Measurements from ENCODE around the gene ALPK3. TPM values are rescaled to one million over a fixed set of nuclear protein-coding genes. Genes with fewer than 3 reads are reported as not detected.

ALPK3 gene
- polyA plus RNA-seq, 1 donor, result 92.1 TPM

- no peak for DNase-seq (ENCODE audit: low read depth)
These were observed 29.1 kb downstream of the ALPK3 start for GRCh38 chr15:84846269-84846668.

- DNase-seq (ENCODE audit: low read depth), result no peak
These were observed 30.2 kb downstream of the ALPK3 start for GRCh38 chr15:84847382-84847781.

- no peak for DNase-seq (ENCODE audit: low read depth)
These were observed 35.1 kb downstream of the ALPK3 start for GRCh38 chr15:84852212-84852611.

- no peak for DNase-seq (ENCODE audit: low read depth)
These were observed 38.0 kb downstream of the ALPK3 start for GRCh38 chr15:84855136-84855535.

- DNase-seq (ENCODE audit: low read depth), result no peak
These were observed 38.6 kb downstream of the ALPK3 start for GRCh38 chr15:84855765-84856164.

DNA sequence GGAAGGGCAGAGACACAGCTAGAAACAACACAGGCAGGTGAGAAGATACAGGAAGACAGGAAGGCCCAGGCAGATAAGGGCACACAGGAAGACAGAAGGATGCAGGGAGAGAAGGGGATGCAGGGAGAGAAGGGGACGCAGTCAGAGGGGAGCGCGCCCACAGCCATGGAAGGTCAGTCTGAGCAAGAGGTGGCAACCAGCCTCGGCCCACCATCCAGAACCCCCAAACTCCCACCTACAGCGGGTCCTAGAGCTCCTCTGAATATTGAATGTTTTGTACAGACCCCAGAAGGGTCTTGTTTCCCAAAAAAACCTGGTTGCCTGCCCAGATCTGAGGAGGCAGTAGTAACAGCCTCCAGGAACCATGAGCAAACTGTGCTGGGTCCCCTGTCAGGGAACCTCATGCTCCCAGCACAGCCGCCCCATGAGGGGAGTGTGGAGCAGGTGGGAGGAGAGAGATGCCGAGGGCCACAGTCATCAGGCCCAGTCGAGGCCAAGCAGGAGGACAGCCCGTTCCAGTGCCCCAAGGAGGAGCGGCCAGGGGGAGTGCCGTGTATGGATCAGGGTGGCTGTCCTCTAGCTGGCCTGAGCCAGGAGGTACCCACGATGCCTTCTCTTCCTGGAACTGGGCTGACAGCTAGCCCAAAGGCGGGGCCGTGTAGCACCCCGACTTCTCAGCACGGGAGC, 39.7 kb downstream of the ALPK3 start:
- no peak for DNase-seq (ENCODE audit: low read depth)

GRCh38 chr15:84857418-84858004, 40.4 kb downstream of the ALPK3 start:
- DNase-seq (ENCODE audit: low read depth), result no peak

GRCh38 chr15:84858231-84858630, 41.1 kb downstream of the ALPK3 start:
- DNase-seq (ENCODE audit: low read depth), result no peak

GRCh38 chr15:84859144-84859543, 42.0 kb downstream of the ALPK3 start:
- DNase-seq (ENCODE audit: low read depth), result no peak

GRCh38 chr15:84859651-84860050, 42.5 kb downstream of the ALPK3 start:
- DNase-seq (ENCODE audit: low read depth), result no peak

DNA sequence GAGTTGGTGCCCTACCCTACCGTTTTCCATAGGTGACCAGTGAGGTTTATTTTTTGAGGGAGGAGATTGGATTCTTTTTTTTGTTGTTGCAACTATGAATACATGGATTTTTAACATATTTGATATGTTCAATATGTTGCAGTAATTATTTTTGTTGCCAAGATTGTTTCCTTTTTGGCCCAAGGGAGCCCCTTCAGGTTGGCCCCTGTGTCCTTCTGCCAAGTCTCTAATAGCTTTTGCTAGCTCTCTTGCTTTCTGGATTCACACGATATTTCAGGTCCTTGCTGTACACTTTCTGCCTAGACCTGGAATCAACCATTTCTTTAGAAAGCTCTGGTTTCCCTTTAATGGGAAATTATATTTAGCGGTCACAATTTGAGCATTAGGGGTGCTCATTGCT, 44.6 kb downstream of the ALPK3 start:
- DNase-seq (ENCODE audit: low read depth), result no peak

DNA sequence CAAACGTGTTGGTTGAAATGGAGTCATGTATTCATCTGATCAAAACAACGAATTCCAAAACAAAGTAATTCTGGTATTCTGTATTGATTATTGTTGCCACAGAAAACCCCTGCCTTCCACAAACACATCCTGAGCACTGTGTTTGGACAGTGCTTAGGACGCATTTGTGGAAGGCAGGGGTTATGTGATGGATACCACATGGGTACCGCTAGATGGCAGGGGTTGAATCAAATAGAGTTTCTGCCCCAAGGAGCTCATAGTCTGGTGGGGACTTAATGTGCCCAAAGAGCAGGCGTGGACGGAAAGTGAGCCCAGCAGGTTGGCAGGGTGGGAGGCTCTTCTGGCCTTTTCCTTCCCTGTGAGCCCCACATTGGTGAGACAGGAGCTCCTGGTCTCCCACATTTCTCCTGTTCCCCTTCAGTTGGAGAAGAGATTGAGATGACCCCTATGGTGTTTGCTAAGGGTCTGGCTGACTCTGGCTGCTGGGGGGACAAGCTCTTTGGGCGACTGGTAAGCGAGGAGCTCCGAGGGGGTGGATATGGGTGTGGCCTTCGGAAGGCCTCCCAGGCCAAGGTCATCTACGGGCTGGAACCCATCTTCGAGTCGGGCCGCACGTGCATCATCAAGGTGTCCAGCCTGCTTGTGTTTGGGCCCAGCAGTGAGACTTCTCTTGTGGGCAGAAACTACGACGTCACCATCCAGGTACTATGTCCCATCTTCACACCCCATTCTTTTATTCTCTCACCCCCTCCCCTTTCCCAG, 45.2 kb downstream of the ALPK3 start:
- DNase-seq (ENCODE audit: low read depth), result no peak

- peak; percentile 54 for DNase-seq (ENCODE audit: low read depth)
These were observed 46.6 kb downstream of the ALPK3 start for GRCh38 chr15:84863565-84864443.

DNA sequence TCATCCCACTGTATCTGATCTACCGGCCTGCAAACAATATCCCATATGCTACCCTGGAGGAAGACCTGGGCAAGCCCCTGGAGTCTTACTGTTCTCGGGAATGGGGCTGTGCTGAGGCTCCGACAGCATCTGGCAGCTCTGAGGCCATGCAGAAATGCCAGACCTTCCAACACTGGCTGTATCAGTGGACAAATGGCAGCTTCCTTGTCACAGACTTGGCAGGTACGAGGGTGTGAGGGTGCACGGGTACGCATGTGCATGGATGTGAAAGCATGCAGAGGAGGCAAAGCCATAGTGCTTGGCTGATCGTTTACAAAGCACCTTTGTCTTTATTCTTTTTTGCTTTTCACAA, 47.3 kb downstream of the ALPK3 start:
- DNase-seq (ENCODE audit: low read depth), result no peak

- DNase-seq (ENCODE audit: low read depth), result no peak
These were observed 48.0 kb downstream of the ALPK3 start for GRCh38 chr15:84865074-84865569.

- DNase-seq (ENCODE audit: low read depth), result no peak
These were observed 51.1 kb downstream of the ALPK3 start for GRCh38 chr15:84868037-84868880.

DNA sequence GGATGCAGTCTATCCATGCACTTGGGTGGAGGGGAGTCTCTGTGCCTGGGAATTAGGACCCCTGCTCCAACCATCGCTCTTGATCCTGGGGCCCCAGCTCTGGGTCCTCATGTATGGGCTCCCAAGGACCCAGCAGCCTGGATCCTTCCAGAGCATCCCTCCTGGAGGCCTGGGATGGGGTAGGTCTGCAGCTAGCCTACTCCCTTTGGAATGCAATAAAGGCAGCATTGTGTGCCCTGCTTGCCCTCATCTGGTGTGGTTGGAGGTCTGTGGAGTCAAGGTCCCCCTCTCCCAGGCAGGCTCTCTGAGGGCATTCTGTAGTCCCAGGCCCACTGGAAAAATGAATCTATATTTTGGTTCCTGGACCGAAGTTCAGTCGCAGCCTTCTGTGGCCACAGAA, 52.4 kb downstream of the ALPK3 start:
- DNase-seq (ENCODE audit: low read depth), result no peak

GRCh38 chr15:84871428-84871985, 54.4 kb downstream of the ALPK3 start:
- DNase-seq (ENCODE audit: low read depth), result no peak

DNA sequence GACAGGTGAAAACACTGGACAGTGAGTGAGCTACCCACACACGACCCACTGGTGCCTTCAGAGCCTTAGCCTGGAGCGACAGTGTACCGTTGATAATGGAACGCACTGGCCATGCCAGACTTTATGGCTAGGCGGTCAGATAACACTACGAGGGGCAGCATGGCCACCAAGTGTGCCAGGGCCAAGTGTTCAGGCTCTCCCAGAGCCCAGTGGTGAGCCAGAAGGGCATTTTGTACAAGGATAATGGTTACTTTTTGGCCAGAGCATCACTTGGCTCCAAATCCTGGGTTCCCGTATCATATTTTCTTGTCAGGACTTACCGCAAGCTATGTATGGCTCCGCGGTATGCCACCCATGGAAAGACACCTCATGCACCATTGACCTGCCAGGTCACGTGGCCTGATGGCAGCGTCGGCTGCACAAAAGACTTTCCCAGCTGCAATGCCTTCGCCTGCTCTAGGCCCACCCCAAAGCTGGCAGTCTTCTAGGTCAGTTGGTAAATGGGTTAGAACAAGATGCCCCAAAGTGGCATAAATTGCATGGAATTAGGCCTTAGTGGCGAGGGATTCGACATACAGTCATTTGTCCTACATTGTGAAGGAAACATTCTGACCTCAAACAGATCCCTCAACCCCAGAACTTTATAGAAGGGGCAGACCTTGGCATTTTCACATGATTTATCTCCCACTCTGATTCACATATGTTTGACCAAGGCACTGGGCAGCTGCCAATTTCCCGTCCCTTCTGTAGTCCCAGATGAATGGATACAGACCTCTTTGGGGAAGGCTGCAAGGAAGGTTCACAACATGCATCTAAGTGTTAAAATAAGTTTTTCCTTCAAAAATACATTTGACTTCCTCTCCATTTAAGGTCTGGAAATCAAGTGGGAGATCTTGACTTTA, 55.1 kb downstream of the ALPK3 start:
- DNase-seq (ENCODE audit: low read depth), result no peak

DNA sequence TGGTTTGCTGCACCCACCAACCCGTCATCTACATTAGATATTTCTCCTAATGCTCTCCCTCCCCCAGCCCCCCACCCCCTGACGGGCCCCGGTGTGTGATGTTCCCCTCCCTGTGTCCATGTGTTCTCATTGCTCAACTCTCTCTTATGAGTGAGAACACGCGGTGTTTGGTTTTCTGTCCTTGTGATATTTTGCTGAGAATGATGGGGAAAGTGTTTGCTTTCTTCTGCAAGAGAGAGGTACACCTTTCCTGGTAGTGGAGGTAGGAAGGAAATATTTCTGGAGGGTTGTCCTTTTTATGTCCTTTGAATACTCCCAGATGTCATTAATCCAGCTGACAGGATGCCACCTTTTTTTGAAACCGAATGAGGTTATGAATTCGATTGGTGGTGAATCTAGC, 56.8 kb downstream of the ALPK3 start:
- no peak for DNase-seq (ENCODE audit: low read depth)
